ENCODE results near the gene TSPAN18. TPM values are rescaled to one million over a fixed set of nuclear protein-coding genes. Genes with fewer than 3 reads are reported as not detected.

The TSPAN18 gene
- total RNA-seq, 2 donors from 2014 or later = 2.0 to 7.7 TPM

DNA sequence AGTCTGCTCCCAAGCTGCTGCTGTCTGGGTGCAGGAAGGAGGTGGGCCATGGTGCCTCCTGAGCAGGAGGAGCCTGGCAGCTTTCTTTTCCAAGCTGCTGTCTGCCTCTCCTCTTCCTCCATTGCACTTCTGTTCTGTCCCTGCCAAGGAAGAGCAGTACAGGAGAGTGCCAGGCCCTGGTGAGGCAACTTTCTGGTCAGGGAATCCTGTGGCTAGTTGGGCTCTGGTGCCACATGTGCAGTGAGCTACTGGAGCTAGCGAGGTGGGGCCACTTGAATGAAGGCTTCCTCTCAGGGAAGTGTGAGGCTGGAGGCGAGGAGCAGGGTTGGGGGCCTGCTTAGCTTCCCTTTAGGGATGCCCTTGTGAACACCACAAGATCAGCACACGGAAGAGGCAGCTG, 90.0 kb downstream of the TSPAN18 start:
- Histone ChIP-seq H3K4me3 (no peak overlapping the region), H3K4me1 (ENCODE audit: control insufficient read depth in 1 of 2, low read depth in 2 of 2) (no peaks in the 10 kb centered on the region), H3K27me3 (replicated peaks; ENCODE audit: insufficient read depth) (no peaks in the 10 kb centered on the region), H3K36me3 (no peaks in the 10 kb centered on the region), H3K9me3 (no peaks in the 10 kb centered on the region), H3K27ac (no peak overlapping the region)
- DNase-seq (ENCODE audit: low spot score) (no peak), ATAC-seq (ENCODE audit: insufficient number of reproducible peaks, low FRiP score, low read depth) (no peak)
- no peak for TF ChIP-seq CTCF (IDR thresholded peaks at IDR 0.05)

- TF ChIP-seq CTCF (IDR thresholded peaks at IDR 0.05) = no peak
- DNase-seq (ENCODE audit: low spot score) (no peak), ATAC-seq (ENCODE audit: insufficient number of reproducible peaks, low FRiP score, low read depth) (no peak)
- H3K36me3 ChIP-seq = no peaks in the 10 kb centered on the region
- no peaks in the 10 kb centered on the region for H3K9me3 ChIP-seq
- H3K27ac ChIP-seq = no peak overlapping the region
- H3K27me3 ChIP-seq (replicated peaks; ENCODE audit: insufficient read depth) = no peaks in the 10 kb centered on the region
- H3K4me1 ChIP-seq (ENCODE audit: control insufficient read depth in 1 of 2, low read depth in 2 of 2) = no peaks in the 10 kb centered on the region
- H3K4me3 ChIP-seq = no peak overlapping the region
Measured at GRCh38 chr11:44817207-44817949, 90.6 kb downstream of the TSPAN18 start.

DNA sequence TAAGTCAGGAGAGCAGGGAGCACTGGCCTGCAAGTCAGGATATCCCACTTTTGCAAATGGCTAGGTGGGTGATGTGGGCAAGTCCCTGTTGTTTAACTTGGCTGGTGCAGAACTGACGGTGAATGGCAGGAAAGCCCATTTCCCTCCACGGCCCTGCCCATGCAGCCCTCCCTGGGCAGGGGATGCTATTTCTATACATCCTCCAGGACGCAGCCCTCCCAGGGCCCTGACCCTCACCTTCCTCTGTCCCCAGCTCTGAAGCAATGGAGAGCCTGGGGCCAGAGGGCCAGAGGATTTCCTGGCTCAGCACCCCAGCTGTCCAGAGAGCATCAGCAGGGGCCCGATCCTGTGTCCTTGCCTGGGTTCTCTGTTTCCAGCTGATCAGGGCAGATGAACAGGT, 91.3 kb downstream of the TSPAN18 start:
- no peak for TF ChIP-seq CTCF (IDR thresholded peaks at IDR 0.05)
- no peaks in the 10 kb centered on the region for H3K27me3 ChIP-seq (replicated peaks; ENCODE audit: insufficient read depth)
- H3K36me3 ChIP-seq = no peaks in the 10 kb centered on the region
- no peaks in the 10 kb centered on the region for H3K9me3 ChIP-seq
- H3K4me1 ChIP-seq (ENCODE audit: control insufficient read depth in 1 of 2, low read depth in 2 of 2) = no peaks in the 10 kb centered on the region
- no peak overlapping the region for H3K4me3 ChIP-seq
- no peak overlapping the region for H3K27ac ChIP-seq
- no peak for DNase-seq (ENCODE audit: low spot score)
- ATAC-seq (ENCODE audit: insufficient number of reproducible peaks, low FRiP score, low read depth) = no peak

GRCh38 chr11:44819346-44819745, 92.6 kb downstream of the TSPAN18 start:
- Histone ChIP-seq H3K4me3 (no peak overlapping the region), H3K36me3 (no peaks in the 10 kb centered on the region), H3K4me1 (ENCODE audit: control insufficient read depth in 1 of 2, low read depth in 2 of 2) (no peaks in the 10 kb centered on the region), H3K27me3 (replicated peaks; ENCODE audit: insufficient read depth) (no peaks in the 10 kb centered on the region), H3K27ac (no peak overlapping the region), H3K9me3 (no peaks in the 10 kb centered on the region)
- TF ChIP-seq CTCF (IDR thresholded peaks at IDR 0.05) = no peak
- DNase-seq (ENCODE audit: low spot score) (no peak), ATAC-seq (ENCODE audit: insufficient number of reproducible peaks, low FRiP score, low read depth) (no peak)

GRCh38 chr11:44822369-44822768, 95.6 kb downstream of the TSPAN18 start:
- ATAC-seq (ENCODE audit: insufficient number of reproducible peaks, low FRiP score, low read depth) = no peak

More at GRCh38 chr11:44822369-44822768, 95.6 kb downstream of the TSPAN18 start:
- Histone ChIP-seq H3K4me1 (ENCODE audit: control insufficient read depth in 1 of 2, low read depth in 2 of 2) (no peaks in the 10 kb centered on the region), H3K27ac (no peak overlapping the region), H3K36me3 (no peaks in the 10 kb centered on the region), H3K9me3 (no peaks in the 10 kb centered on the region), H3K27me3 (replicated peaks; ENCODE audit: insufficient read depth) (no peaks in the 10 kb centered on the region), H3K4me3 (no peak overlapping the region)
- no peak for TF ChIP-seq CTCF (IDR thresholded peaks at IDR 0.05)
- no peak for DNase-seq (ENCODE audit: low spot score)
